Stomach (tissue), 4 donors: Measurements from ENCODE around the gene VWCE.
"Not testable (repeated sequence)": the region's sequence is repeated elsewhere in the genome, so short reads cannot be mapped to it uniquely, and the experiment has no call there.

Experiments
- EP300 ChIP-seq: sonication (generic); formaldehyde crosslinking; IDR thresholded peaks from one replicate; pipeline ENCODE4 v1.6.1; 2017; ENCODE audit warnings: antibody characterized with exemption
- POLR2A ChIP-seq, 4 donors: fragments of 450-650 bp; IDR thresholded peaks; one replicate each; pipeline ENCODE4 v1.6.1; 2016; ENCODE audit warnings: antibody characterized with exemption in 4 of 4, control low read depth in 2 of 4, mild to moderate bottlenecking in 1 of 4, moderate library complexity in 1 of 4
- POLR2AphosphoS5 ChIP-seq, 3 donors: sonication (generic); formaldehyde crosslinking; IDR thresholded peaks; one replicate each; pipeline ENCODE4 v1.6.1; 2016; ENCODE audit warnings: antibody characterized with exemption in 3 of 3
- TF ChIP-seq, protein P1 (sequence below), 7 experiments: fragments of 450-650 bp in 4 of 7; fragments of 200-600 bp in 3 of 7; sonication (generic) in 3 of 7; IDR thresholded peaks; one replicate each; pipeline ENCODE4 v1.5.1; 2016 to 2019; ENCODE audit warnings: antibody characterized with exemption in 7 of 7, control low read depth in 2 of 7, mild to moderate bottlenecking in 1 of 7

DNA sequence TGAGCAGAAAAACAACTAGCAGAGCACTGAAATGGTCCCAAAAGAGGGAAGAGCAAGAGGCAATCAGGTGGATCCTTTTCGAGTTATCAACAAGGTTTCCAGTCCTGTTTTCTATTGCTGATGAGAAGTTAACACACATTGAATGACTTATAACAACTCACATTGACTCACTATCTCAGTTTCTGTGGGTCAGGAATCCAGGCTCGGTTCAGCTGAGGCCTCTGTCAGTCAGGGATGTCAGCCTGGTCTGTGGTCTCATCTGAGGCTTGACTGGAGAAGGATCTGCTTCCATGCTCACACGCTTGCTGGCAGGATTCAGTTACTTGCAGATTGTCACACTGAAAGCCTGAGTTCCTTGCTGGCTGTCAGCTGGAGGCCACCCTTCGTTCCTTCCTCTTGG lies 58.0 kb downstream of the VWCE start:
- not testable (repeated sequence) for TF ChIP-seq EP300; POLR2A (IDR thresholded peaks at IDR 0.05); POLR2AphosphoS5 (IDR thresholded peaks at IDR 0.05)
- TF ChIP-seq, protein P1, sequence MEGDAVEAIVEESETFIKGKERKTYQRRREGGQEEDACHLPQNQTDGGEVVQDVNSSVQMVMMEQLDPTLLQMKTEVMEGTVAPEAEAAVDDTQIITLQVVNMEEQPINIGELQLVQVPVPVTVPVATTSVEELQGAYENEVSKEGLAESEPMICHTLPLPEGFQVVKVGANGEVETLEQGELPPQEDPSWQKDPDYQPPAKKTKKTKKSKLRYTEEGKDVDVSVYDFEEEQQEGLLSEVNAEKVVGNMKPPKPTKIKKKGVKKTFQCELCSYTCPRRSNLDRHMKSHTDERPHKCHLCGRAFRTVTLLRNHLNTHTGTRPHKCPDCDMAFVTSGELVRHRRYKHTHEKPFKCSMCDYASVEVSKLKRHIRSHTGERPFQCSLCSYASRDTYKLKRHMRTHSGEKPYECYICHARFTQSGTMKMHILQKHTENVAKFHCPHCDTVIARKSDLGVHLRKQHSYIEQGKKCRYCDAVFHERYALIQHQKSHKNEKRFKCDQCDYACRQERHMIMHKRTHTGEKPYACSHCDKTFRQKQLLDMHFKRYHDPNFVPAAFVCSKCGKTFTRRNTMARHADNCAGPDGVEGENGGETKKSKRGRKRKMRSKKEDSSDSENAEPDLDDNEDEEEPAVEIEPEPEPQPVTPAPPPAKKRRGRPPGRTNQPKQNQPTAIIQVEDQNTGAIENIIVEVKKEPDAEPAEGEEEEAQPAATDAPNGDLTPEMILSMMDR (IDR thresholded peaks at IDR 0.05): not testable (repeated sequence)
